GM12892 (cell line): ENCODE results near the gene ARHGAP32.

Experiments
- POLR2A ChIP-seq: IDR thresholded peaks from 2 replicates; pipeline ENCODE4 v1.6.1; 2011; ENCODE audit warnings: low read depth, low read length, control low read depth
- POLR2AphosphoS5 ChIP-seq: IDR thresholded peaks from 2 replicates; pipeline ENCODE4 v1.6.1; 2011; ENCODE audit warnings: low read depth, low read length, control low read depth

GRCh38 chr11:128953151-128953550 is 239.0 kb downstream of the ARHGAP32 start:
- TF ChIP-seq POLR2AphosphoS5 (no peak; the same call in 1 of the 2 replicates), POLR2A (no peak)
